ENCODE measurements around the gene SLC30A5. TPM values are rescaled to one million over a fixed set of nuclear protein-coding genes. Genes with fewer than 3 reads are reported as not detected.

SLC30A5 gene
- total and polyA plus RNA-seq, 2 of the 13 experiments (the other 11 are each of a cell fraction or from before 2014, with no cell fraction given), result 46.0 to 53.6 TPM

- no peak for TF ChIP-seq ZNF407 (CRISPR knock-in tag; IDR thresholded peaks at IDR 0.05; ENCODE audit: not compliant biosample characterization)
- no peak for TF ChIP-seq ZSCAN12 (CRISPR knock-in tag; IDR thresholded peaks at IDR 0.05)
- no peak for TF ChIP-seq DPF2 (CRISPR knock-in tag; IDR thresholded peaks at IDR 0.05; ENCODE audit: borderline replicate concordance, low read depth)
- TF ChIP-seq ZNF788 (CRISPR knock-in tag; IDR thresholded peaks at IDR 0.05; ENCODE audit: borderline replicate concordance), result no peak
- TF ChIP-seq CENPBD1 (CRISPR knock-in tag; IDR thresholded peaks at IDR 0.05; ENCODE audit: borderline replicate concordance, low read depth), result no peak
- TF ChIP-seq MLXIP (CRISPR knock-in tag; IDR thresholded peaks at IDR 0.05; ENCODE audit: borderline replicate concordance), result no peak
- no peak for TF ChIP-seq MIER2 (CRISPR knock-in tag; IDR thresholded peaks at IDR 0.05)
- TF ChIP-seq SNAPC5 (CRISPR knock-in tag; IDR thresholded peaks at IDR 0.05; ENCODE audit: borderline replicate concordance), result no peak
- no peak for TF ChIP-seq DMTF1 (CRISPR knock-in tag; IDR thresholded peaks at IDR 0.05)
- TF ChIP-seq ZNF414 (CRISPR knock-in tag; IDR thresholded peaks at IDR 0.05), result no peak
- no peak for TF ChIP-seq CC2D1A (CRISPR knock-in tag; IDR thresholded peaks at IDR 0.05)
Observed at GRCh38 chr5:69149676-69150010, 55.8 kb downstream of the SLC30A5 start (continued).
